Loucy (cell line): ENCODE data around the gene IGFN1.

Source experiments
- EZH2phosphoT487 ChIP-seq: fragments of 200-600 bp; IDR thresholded peaks from 2 replicates; pipeline ENCODE4 v1.6.1; 2018; ENCODE audit warnings: antibody characterized with exemption, mild to moderate bottlenecking, moderate library complexity, borderline replicate concordance
- TF ChIP-seq, protein P1 (sequence below): fragments of 200-600 bp; sonication (generic); conservative IDR thresholded peaks from 2 replicates; pipeline ENCODE4 v1.5.1; 2014; ENCODE audit warnings: mild to moderate bottlenecking, antibody characterized with exemption, low read length

GRCh38 chr1:201192261-201192788 lies 1.7 kb downstream of the IGFN1 start:
- TF ChIP-seq, protein P1, sequence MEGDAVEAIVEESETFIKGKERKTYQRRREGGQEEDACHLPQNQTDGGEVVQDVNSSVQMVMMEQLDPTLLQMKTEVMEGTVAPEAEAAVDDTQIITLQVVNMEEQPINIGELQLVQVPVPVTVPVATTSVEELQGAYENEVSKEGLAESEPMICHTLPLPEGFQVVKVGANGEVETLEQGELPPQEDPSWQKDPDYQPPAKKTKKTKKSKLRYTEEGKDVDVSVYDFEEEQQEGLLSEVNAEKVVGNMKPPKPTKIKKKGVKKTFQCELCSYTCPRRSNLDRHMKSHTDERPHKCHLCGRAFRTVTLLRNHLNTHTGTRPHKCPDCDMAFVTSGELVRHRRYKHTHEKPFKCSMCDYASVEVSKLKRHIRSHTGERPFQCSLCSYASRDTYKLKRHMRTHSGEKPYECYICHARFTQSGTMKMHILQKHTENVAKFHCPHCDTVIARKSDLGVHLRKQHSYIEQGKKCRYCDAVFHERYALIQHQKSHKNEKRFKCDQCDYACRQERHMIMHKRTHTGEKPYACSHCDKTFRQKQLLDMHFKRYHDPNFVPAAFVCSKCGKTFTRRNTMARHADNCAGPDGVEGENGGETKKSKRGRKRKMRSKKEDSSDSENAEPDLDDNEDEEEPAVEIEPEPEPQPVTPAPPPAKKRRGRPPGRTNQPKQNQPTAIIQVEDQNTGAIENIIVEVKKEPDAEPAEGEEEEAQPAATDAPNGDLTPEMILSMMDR = no peak
- no peak for TF ChIP-seq EZH2phosphoT487
